GM19238 (cell line): Measurements from ENCODE around the gene SZT2.
"Not testable (repeated sequence)": the region's sequence is repeated elsewhere in the genome, so short reads cannot be mapped to it uniquely, and the experiment has no call there.

ENCODE experiments used
- DNase-seq: peaks from one replicate; pipeline ENCODE4 v3.0.0; 2011; ENCODE audit warnings: low spot score; ENCODE audit not compliant: insufficient read length

SZT2 gene

GRCh38 chr1:43387976-43388599 is 1.6 kb upstream of the SZT2 start:
- DNase-seq, result no peak

DNA sequence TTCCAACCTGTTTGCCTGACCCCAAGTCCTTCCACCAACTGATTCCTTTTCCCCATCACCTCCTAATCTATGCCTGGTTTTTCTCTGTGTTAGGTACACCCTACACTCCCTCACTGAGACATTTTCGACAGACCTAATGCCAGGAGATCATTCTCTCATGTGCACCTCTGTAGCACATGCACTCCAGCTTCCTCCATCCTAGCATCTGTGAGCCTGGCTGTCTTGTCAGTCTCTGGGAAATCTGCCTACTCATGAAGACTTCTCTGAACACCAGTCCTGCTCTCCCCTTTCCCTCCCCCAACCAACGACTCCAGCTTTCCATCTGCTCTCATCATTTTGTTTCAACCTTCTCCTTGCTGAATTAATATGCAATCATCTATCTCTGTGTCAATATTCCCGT is 1.1 kb upstream of the SZT2 start:
- DNase-seq, result no peak

GRCh38 chr1:43392702-43393101 is 3.0 kb downstream of the SZT2 start:
- no peak for DNase-seq

DNA sequence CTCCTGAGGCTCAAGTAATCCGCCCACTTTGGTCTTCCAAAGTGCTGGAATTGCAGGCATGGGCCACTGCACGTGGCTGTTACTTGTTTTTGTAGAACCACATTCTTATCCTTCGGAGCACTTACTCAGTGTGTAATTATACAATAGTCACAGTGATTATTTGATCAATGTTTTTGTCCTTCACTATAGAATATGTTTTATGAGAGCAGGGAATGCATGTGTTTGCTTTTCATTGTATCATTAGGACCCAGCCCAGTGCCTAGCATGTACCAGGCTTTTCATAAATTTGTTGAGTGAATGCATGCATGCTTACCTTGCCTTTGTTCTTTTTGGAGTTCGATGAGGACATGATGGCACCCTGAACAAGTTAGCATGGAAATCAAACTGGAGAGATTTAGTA is 5.8 kb downstream of the SZT2 start:
- no peak for DNase-seq

GRCh38 chr1:43396059-43396458 is 6.4 kb downstream of the SZT2 start:
- DNase-seq, result no peak

GRCh38 chr1:43398227-43398626 is 8.5 kb downstream of the SZT2 start:
- DNase-seq, result no peak

DNA sequence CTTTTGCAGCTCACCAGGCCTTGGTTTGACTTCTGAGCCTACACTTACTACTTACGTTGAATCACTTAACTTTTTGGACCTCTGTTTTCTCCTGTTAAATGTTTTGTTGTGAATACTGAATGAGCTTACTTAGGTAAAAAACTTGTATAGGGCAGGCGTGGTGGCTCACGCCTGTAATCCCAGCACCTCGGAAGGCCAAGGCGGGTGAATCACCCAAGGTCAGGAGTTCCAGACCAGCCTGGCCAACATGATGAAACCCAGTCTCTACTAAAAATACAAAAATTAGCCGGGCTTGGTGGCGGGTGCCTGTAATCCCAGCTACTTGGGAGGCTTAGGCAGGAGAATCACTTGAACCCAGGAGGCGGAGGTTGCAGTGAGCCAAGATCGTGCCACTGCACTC is 10.7 kb downstream of the SZT2 start:
- DNase-seq, result not testable (repeated sequence)

- no peak for DNase-seq
Observed at GRCh38 chr1:43402089-43402865, 12.6 kb downstream of the SZT2 start.

GRCh38 chr1:43404353-43404752 is 14.7 kb downstream of the SZT2 start:
- no peak for DNase-seq

GRCh38 chr1:43405219-43405875 is 15.6 kb downstream of the SZT2 start:
- DNase-seq, result no peak

GRCh38 chr1:43405876-43406234 is 16.2 kb downstream of the SZT2 start:
- DNase-seq, result no peak

GRCh38 chr1:43410571-43410970 is 20.9 kb downstream of the SZT2 start:
- no peak for DNase-seq

DNA sequence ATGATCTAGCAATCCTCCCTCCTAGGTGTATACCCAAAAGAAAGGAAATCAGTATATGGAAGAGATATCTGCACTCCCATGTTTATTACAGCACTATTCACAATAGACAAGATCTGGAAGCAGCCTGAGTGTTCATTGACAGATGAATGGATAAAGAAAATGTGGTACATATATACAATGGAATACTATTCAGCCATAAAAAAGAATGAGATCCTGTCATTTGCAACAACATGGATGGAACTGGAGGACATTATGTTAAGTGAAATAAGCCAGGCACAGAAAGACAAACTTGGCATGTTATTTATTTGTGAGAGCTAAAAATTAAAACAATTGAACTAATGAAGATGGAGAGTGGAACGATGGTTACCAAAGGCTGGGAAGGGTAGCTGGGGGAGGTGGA is 23.7 kb downstream of the SZT2 start:
- not testable (repeated sequence) for DNase-seq

- DNase-seq, result peak; percentile 30
Observed at GRCh38 chr1:43414634-43415223, 25.0 kb downstream of the SZT2 start.

DNA sequence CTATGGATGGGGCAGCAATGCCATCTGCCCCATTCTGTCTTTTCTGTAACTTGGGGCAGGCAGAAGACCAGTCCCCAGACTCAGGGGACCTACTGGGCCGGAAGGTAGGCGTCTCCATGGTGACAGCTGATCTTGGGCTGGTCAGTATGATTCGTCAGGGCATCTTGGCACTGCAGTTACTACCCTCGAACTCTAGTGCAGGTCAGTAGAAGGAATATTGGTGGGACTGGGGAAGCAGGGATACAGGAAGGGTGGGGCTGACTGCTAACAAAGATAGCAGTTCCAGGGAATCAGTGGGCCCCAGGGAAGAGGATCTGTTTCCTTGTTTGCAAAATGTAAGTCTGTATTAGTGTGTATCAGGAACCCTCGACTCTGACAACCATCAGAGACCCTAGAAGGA is 26.2 kb downstream of the SZT2 start:
- DNase-seq, result no peak

DNA sequence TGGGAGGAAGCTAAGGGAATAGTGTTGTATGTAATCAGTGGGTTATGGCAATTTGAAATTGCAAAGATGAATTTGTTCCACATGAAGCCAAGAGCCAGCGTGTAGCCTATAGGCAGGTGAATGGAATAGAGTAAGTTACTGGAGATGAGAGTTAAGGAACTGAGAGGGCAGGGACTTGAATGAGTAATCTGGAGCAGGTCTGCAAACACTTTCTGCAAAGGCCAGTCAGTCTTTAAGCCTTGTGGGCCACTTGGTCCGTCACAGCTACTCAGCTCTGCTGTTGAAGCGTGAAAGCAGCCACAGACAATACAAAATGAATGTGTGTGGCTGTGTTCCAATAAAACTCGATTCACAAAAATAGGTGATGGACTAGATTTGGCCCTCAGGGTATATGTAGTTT is 29.2 kb downstream of the SZT2 start:
- DNase-seq, result no peak

- no peak for DNase-seq
Observed at GRCh38 chr1:43419627-43420425, 30.1 kb downstream of the SZT2 start.

DNA sequence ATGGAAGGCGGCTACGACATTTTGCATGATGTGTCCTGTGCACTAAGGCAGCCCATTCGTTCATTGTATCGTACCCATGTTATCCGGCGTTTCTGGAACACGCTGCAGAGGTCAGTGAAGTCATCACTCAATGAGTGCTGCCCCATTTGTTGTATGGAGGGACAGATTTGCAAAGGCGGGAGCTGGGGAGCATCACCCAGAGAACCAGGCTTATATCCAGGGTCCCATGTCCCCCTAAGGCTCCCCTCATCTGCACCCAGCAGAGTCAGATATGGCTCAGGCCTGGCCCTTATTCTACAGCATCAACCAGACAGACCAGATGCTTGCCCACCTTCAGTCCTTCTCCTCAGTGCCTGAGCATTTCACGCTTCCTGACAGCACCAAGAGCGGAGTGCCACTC is 31.2 kb downstream of the SZT2 start:
- no peak for DNase-seq

GRCh38 chr1:43421396-43421795 is 31.7 kb downstream of the SZT2 start:
- DNase-seq, result no peak

GRCh38 chr1:43421976-43422750 is 32.5 kb downstream of the SZT2 start:
- no peak for DNase-seq
